CD14-positive monocyte (primary cell): ENCODE results near the gene CCDC194. TPM values are rescaled to one million over a fixed set of nuclear protein-coding genes. Genes with fewer than 3 reads are reported as not detected.

Experiments
- DNase-seq, 3 donors: peaks; one replicate each; pipeline ENCODE4 v3.0.0-alpha.2; 2011 to 2022
- H2AFZ ChIP-seq: 2 replicates; pipeline ENCODE4 v1.6.0; 2012; ENCODE audit warnings: mild to moderate bottlenecking, low read depth, low read length, inconsistent platforms; ENCODE audit not compliant: insufficient read depth, poor library complexity, severe bottlenecking
- H3K27ac ChIP-seq, 2 donors: 1 replicate in 1 of 2; 2 replicates in 1 of 2; pipeline ENCODE4 v1.5.1; 2012 to 2013; ENCODE audit warnings: low read length in 2 of 2, control low read depth in 1 of 2, inconsistent platforms in 1 of 2, low read depth in 1 of 2, mild to moderate bottlenecking in 1 of 2
- H3K27me3 ChIP-seq, 2 donors: one replicate each; pipeline versions ENCODE4 v1.6.0 to v1.6.1; 2011 to 2013; ENCODE audit warnings: low read length in 2 of 2; ENCODE audit not compliant: control insufficient read depth in 2 of 2, insufficient read depth in 2 of 2
- H3K36me3 ChIP-seq, 2 donors: replicated peaks in 1 of 2; 1 replicate in 1 of 2; 2 replicates in 1 of 2; pipeline versions ENCODE4 v1.5.1 to v1.6.1; 2012 to 2013; ENCODE audit warnings: low read length in 2 of 2, control low read depth in 1 of 2, inconsistent platforms in 1 of 2, mild to moderate bottlenecking in 1 of 2; ENCODE audit not compliant: insufficient read depth in 2 of 2, control insufficient read depth in 1 of 2
- H3K4me1 ChIP-seq, 2 donors: 1 replicate in 1 of 2; 2 replicates in 1 of 2; pipeline versions ENCODE4 v1.5.1 to v1.6.1; 2012 to 2013; ENCODE audit warnings: low read length in 2 of 2, control low read depth in 1 of 2, inconsistent platforms in 1 of 2, mild to moderate bottlenecking in 1 of 2, moderate library complexity in 1 of 2; ENCODE audit not compliant: insufficient read depth in 2 of 2, control insufficient read depth in 1 of 2
- H3K4me2 ChIP-seq: replicated peaks from 2 replicates; pipeline ENCODE3; 2012; ENCODE audit warnings: low read length, moderate library complexity, mild to moderate bottlenecking; ENCODE audit not compliant: poor library complexity, severe bottlenecking; ENCODE audit errors: extremely low read depth
- H3K4me3 ChIP-seq, 3 experiments: fragments of 200-600 bp in 1 of 3; sonication (generic) in 1 of 3; replicated peaks in 1 of 3; 1 replicate in 2 of 3; 2 replicates in 1 of 3; pipeline ENCODE4 v1.5.1; 2011 to 2013; ENCODE audit warnings: low read length in 3 of 3, mild to moderate bottlenecking in 3 of 3, control low read depth in 2 of 3, low read depth in 2 of 3, inconsistent platforms in 1 of 3, moderate library complexity in 1 of 3
- H3K79me2 ChIP-seq: 2 replicates; pipeline ENCODE4 v1.6.0; 2012; ENCODE audit warnings: mild to moderate bottlenecking, control low read depth, inconsistent platforms, low read length, moderate library complexity; ENCODE audit not compliant: insufficient read depth
- H3K9ac ChIP-seq: 2 replicates; pipeline ENCODE4 v1.6.0; 2017; ENCODE audit warnings: low read length, mild to moderate bottlenecking; ENCODE audit not compliant: insufficient read depth, poor library complexity, severe bottlenecking
- H3K9me3 ChIP-seq, 2 donors: replicated peaks in 1 of 2; 1 replicate in 1 of 2; 2 replicates in 1 of 2; pipeline versions ENCODE4 v1.5.1 to v1.6.1; 2012 to 2013; ENCODE audit warnings: low read length in 2 of 2, control low read depth in 1 of 2; ENCODE audit not compliant: control insufficient read depth in 1 of 2, insufficient read depth in 1 of 2
- H4K20me1 ChIP-seq: 2 replicates; pipeline ENCODE4 v1.6.0; 2012; ENCODE audit warnings: mild to moderate bottlenecking, low read length, control low read depth, moderate library complexity; ENCODE audit not compliant: insufficient read depth
- H3K27ac Mint-ChIP-seq, 7 donors: one replicate each; pipeline ENCODE4 v1.8.0; 2020; ENCODE audit warnings: mild to moderate bottlenecking in 7 of 7, mixed read lengths in 7 of 7, moderate library complexity in 6 of 7, inconsistent platforms in 2 of 7
- H3K27me3 Mint-ChIP-seq, 3 donors: one replicate each; pipeline ENCODE4 v1.8.0; 2021 to 2022; ENCODE audit warnings: low read depth in 3 of 3, mild to moderate bottlenecking in 3 of 3, mixed read lengths in 3 of 3, moderate library complexity in 3 of 3, inconsistent platforms in 1 of 3
- H3K36me3 Mint-ChIP-seq, 2 donors: one replicate each; pipeline ENCODE4 v1.8.0; 2020; ENCODE audit warnings: mixed read lengths in 2 of 2, inconsistent platforms in 1 of 2, mild to moderate bottlenecking in 1 of 2
- H3K4me1 Mint-ChIP-seq: one replicate; pipeline ENCODE4 v1.8.0; 2020; ENCODE audit warnings: mild to moderate bottlenecking, mixed read lengths
- H3K4me3 Mint-ChIP-seq, 2 donors: one replicate each; pipeline ENCODE4 v1.8.0; 2020; ENCODE audit warnings: mild to moderate bottlenecking in 2 of 2, mixed read lengths in 2 of 2, moderate library complexity in 1 of 2
- H3K9me3 Mint-ChIP-seq, 7 donors: one replicate each; pipeline ENCODE4 v1.8.0; 2020 to 2022; ENCODE audit warnings: mixed read lengths in 7 of 7, mild to moderate bottlenecking in 6 of 7, moderate library complexity in 6 of 7, inconsistent platforms in 2 of 7
- CTCF ChIP-seq: fragments of 200-600 bp; IDR thresholded peaks from one replicate; pipeline ENCODE4 v1.8.0; 2022; ENCODE audit warnings: antibody characterized with exemption, mild to moderate bottlenecking
- WGBS: methylation state at CpG from one replicate; pipeline ENCODE4 v1.1.5; 2013; ENCODE audit warnings: missing lambda C conversion rate; ENCODE audit not compliant: insufficient coverage; 5-methylcytosine and 5-hydroxymethylcytosine counted together
- intact Hi-C, 2 donors: fragments of 100-400 bp; cut with micrococcal nuclease; formaldehyde crosslinking; loops; one replicate each; pipeline versions ENCODE4 v1.15.0 to v1.15.1; 2023
- polyA minus RNA-seq: library from RNA; depleted of rRNA, polyadenylated mRNA; stranded (reverse); fragments of >200 nt; gene quantifications from 2 replicates; pipeline ENCODE4 v1.2.3, GENCODE V29; 2012
- polyA plus RNA-seq, 3 donors: library from polyadenylated mRNA; depleted of rRNA in 1 of 3; unstranded in 2 of 3; stranded (reverse) in 1 of 3; fragments of 300-500 nt in 2 of 3; fragments of >200 nt in 1 of 3; fragmentation: Illumina TruSeq in 2 of 3; gene quantifications; 1 replicate in 2 of 3; 2 replicates in 1 of 3; pipeline ENCODE4 v1.2.3, GENCODE V29; 2012 to 2021
- total RNA-seq, 12 experiments: library from RNA in 1 of 12; stranded (reverse) in 1 of 12; fragments of 120-200 nt in 1 of 12; gene quantifications; one replicate each; pipeline ENCODE4 v1.2.4 and lab custom pipeline; 2013 to 2026; ENCODE audit warnings: mixed read lengths in 6 of 12, inconsistent platforms in 1 of 12

CCDC194 gene
- 0.33 TPM for total RNA-seq (2013)
- polyA plus RNA-seq (under 1 TPM in 1 of 3 donors, not detected in 2; 0.52 TPM), polyA minus RNA-seq (0.55 and 0.72 TPM in 2 replicates), total RNA-seq (lab: John Stamatoyannopoulos, UW) (0.21 to 3.6 (median 0.62) reads per million in 11 experiments)

GRCh38 chr19:17393914-17394313 lies at the start of gene CCDC194:
CCDC194 (minus strand) TSS chr19:17394196; CDS start chr19:17394158, 38 bp downstream.
- H3K27ac ChIP-seq: no peak within 1 kb of the TSS
- peak within 1 kb of the TSS in 1 of 7 donors; percentile 78 for H3K27ac Mint-ChIP-seq
- peak within 1 kb of the TSS; percentile 33 for H3K4me2 ChIP-seq
- H3K9me3 Mint-ChIP-seq: peaks cover 4 to 16% (median 11%) of the 10 kb centered on the region in 7 donors
- H3K27me3 Mint-ChIP-seq: peaks cover 17 to 21% (median 18%) of the 10 kb centered on the region in 3 donors
- H3K4me3 Mint-ChIP-seq: no peak within 1 kb of the TSS
- no peak within 1 kb of the TSS for H2AFZ ChIP-seq
- no peak within 1 kb of the TSS for H3K9ac ChIP-seq
- H3K4me1 ChIP-seq: peaks cover 31 to 38% of the 10 kb centered on the region in 2 donors
- H3K4me3 ChIP-seq: peak within 1 kb of the TSS in 1 of 3 experiments; percentile 20
- 83% methylated on average over 41 of the region's 41 CpGs for WGBS
- intact Hi-C loops: no loop called here
- H4K20me1 ChIP-seq: no peaks in the 10 kb centered on the region
- H3K36me3 Mint-ChIP-seq: peaks cover 9 to 21% of the 10 kb centered on the region in 2 donors
- TF ChIP-seq CTCF: no peak
- peaks cover 6 to 15% of the 10 kb centered on the region in 2 donors for H3K27me3 ChIP-seq
- no peak for DNase-seq
- peaks cover 9 to 17% of the 10 kb centered on the region in 2 donors for H3K36me3 ChIP-seq
- no peaks in the 10 kb centered on the region for H3K79me2 ChIP-seq
- peaks cover 30% of the 10 kb centered on the region for H3K4me1 Mint-ChIP-seq
- peaks cover 4 to 12% of the 10 kb centered on the region in 2 donors for H3K9me3 ChIP-seq

- Mint-ChIP-seq H3K27ac (no peak overlapping the region), H3K4me1 (no peaks in the 10 kb centered on the region), H3K4me3 (no peak overlapping the region), H3K36me3 (no peaks in the 10 kb centered on the region), H3K27me3 (peaks cover 0 to 7% (median 6%) of the 10 kb centered on the region in 3 donors), H3K9me3 (peaks cover 2 to 7% (median 5%) of the 10 kb centered on the region in 7 donors)
- Histone ChIP-seq H3K4me3 (no peak overlapping the region), H3K9ac (no peak overlapping the region), H3K9me3 (peaks cover 3 to 6% of the 10 kb centered on the region in 2 donors), H3K4me1 (no peaks in the 10 kb centered on the region), H2AFZ (no peak overlapping the region), H3K27me3 (no peaks in the 10 kb centered on the region), H3K4me2 (no peak overlapping the region), H3K27ac (no peak overlapping the region), H3K36me3 (no peaks in the 10 kb centered on the region), H3K79me2 (no peaks in the 10 kb centered on the region), H4K20me1 (no peaks in the 10 kb centered on the region)
- intact Hi-C loops: no loop called here
- DNase-seq: no peak
- WGBS: 40% methylated on average over 1 of the region's 8 CpGs
- TF ChIP-seq CTCF: no peak
Measured at GRCh38 chr19:17441241-17442021, 47.4 kb upstream of the CCDC194 start.
